Liver (tissue), 9 donors: ENCODE measurements around the gene ELMO2. TPM values are rescaled to one million over a fixed set of nuclear protein-coding genes. Genes with fewer than 3 reads are reported as not detected.

Experiments
- DNase-seq: peaks from one replicate; pipeline ENCODE4 v3.0.0-alpha.2; 2017; ENCODE audit warnings: low spot score
- H3K27ac ChIP-seq, 2 donors: one replicate each; pipeline ENCODE4 v1.7.0; 2013; ENCODE audit warnings: inconsistent platforms in 2 of 2, low read length in 2 of 2, control low read depth in 1 of 2, low read depth in 1 of 2, mild to moderate bottlenecking in 1 of 2
- H3K27me3 ChIP-seq, 4 donors: one replicate each; pipeline versions ENCODE4 v1.6.1 to v1.7.0; 2013; ENCODE audit warnings: low read length in 3 of 4, inconsistent platforms in 1 of 4, mild to moderate bottlenecking in 1 of 4, moderate library complexity in 1 of 4; ENCODE audit not compliant: control insufficient read depth in 4 of 4, insufficient read depth in 4 of 4
- H3K36me3 ChIP-seq, 4 donors: one replicate each; pipeline versions ENCODE4 v1.6.1 to v1.7.0; 2013; ENCODE audit warnings: low read length in 3 of 4, mild to moderate bottlenecking in 3 of 4, low read depth in 1 of 4, moderate library complexity in 1 of 4; ENCODE audit not compliant: control insufficient read depth in 4 of 4, insufficient read depth in 3 of 4
- H3K4me1 ChIP-seq, 4 donors: one replicate each; pipeline versions ENCODE4 v1.6.1 to v1.7.0; 2013; ENCODE audit warnings: low read length in 3 of 4, mild to moderate bottlenecking in 3 of 4, moderate library complexity in 1 of 4; ENCODE audit not compliant: control insufficient read depth in 4 of 4, insufficient read depth in 4 of 4
- H3K4me3 ChIP-seq, 3 donors: one replicate each; pipeline versions ENCODE4 v1.6.1 to v1.7.0; 2013; ENCODE audit warnings: low read length in 3 of 3, control low read depth in 1 of 3, low read depth in 1 of 3, mild to moderate bottlenecking in 1 of 3
- H3K9ac ChIP-seq, 2 donors: one replicate each; pipeline ENCODE4 v1.7.0; 2013; ENCODE audit warnings: low read length in 2 of 2, mild to moderate bottlenecking in 2 of 2, moderate library complexity in 2 of 2, control low read depth in 1 of 2, low read depth in 1 of 2
- H3K9me3 ChIP-seq, 4 donors: one replicate each; pipeline versions ENCODE4 v1.6.1 to v1.7.0; 2013; ENCODE audit warnings: low read length in 3 of 4; ENCODE audit not compliant: control insufficient read depth in 4 of 4
- ATF3 ChIP-seq: IDR thresholded peaks from 2 replicates; pipeline ENCODE4 v1.6.1; 2016; ENCODE audit warnings: antibody characterized with exemption
- CTCF ChIP-seq: fragments of 150-350 bp; IDR thresholded peaks from 2 replicates; pipeline ENCODE4 v1.5.1; 2017; ENCODE audit warnings: improper control_type of control experiment, low read depth, low read length; ENCODE audit not compliant: missing input control
- EGR1 ChIP-seq, 2 donors: IDR thresholded peaks; 2 replicates each; pipeline ENCODE4 v1.6.1; 2016 to 2018; ENCODE audit warnings: antibody characterized with exemption in 2 of 2, low read depth in 2 of 2
- FOXA1 ChIP-seq: IDR thresholded peaks from 2 replicates; pipeline ENCODE4 v1.6.1; 2016; ENCODE audit warnings: antibody characterized with exemption
- FOXA2 ChIP-seq: IDR thresholded peaks from 2 replicates; pipeline ENCODE4 v1.6.1; 2016; ENCODE audit warnings: antibody characterized with exemption
- HNF4A ChIP-seq, 2 donors: conservative IDR thresholded peaks; 2 replicates each; pipeline ENCODE4 v1.6.1; 2016; ENCODE audit warnings: antibody characterized with exemption in 2 of 2, mild to moderate bottlenecking in 2 of 2
- HNF4G ChIP-seq: IDR thresholded peaks from 2 replicates; pipeline ENCODE4 v1.6.1; 2016; ENCODE audit warnings: antibody characterized with exemption
- JUND ChIP-seq, 2 donors: IDR thresholded peaks; 2 replicates each; pipeline ENCODE4 v1.6.1; 2016; ENCODE audit warnings: antibody characterized with exemption in 2 of 2
- MAX ChIP-seq: IDR thresholded peaks from 2 replicates; pipeline ENCODE4 v1.6.1; 2016; ENCODE audit warnings: antibody characterized with exemption
- NR2F2 ChIP-seq: IDR thresholded peaks from 2 replicates; pipeline ENCODE4 v1.6.1; 2016; ENCODE audit warnings: antibody characterized with exemption
- RAD21 ChIP-seq, 2 donors: IDR thresholded peaks; 2 replicates each; pipeline ENCODE4 v1.6.1; 2016; ENCODE audit warnings: antibody characterized with exemption in 2 of 2, mild to moderate bottlenecking in 2 of 2
- REST ChIP-seq: IDR thresholded peaks from 2 replicates; pipeline ENCODE4 v1.6.1; 2016; ENCODE audit warnings: antibody characterized with exemption, mild to moderate bottlenecking
- RXRA ChIP-seq, 2 donors: IDR thresholded peaks; 2 replicates each; pipeline ENCODE4 v1.6.1; 2017 to 2018; ENCODE audit warnings: antibody characterized with exemption in 2 of 2, mild to moderate bottlenecking in 1 of 2
- SP1 ChIP-seq: IDR thresholded peaks from 2 replicates; pipeline ENCODE4 v1.6.1; 2018; ENCODE audit warnings: antibody characterized with exemption, mild to moderate bottlenecking
- TAF1 ChIP-seq: conservative IDR thresholded peaks from 2 replicates; pipeline ENCODE4 v1.6.1; 2016; ENCODE audit warnings: antibody characterized with exemption, mild to moderate bottlenecking
- YY1 ChIP-seq: IDR thresholded peaks from 2 replicates; pipeline ENCODE4 v1.6.1; 2016; ENCODE audit warnings: antibody characterized with exemption, mild to moderate bottlenecking
- ZBTB33 ChIP-seq: IDR thresholded peaks from 2 replicates; pipeline ENCODE4 v1.6.1; 2016; ENCODE audit warnings: antibody characterized with exemption
- WGBS: extraction: QIAGEN DNeasy Blood & Tissue Kit; methylation state at CpG from one replicate; pipeline ENCODE4 v1.1.7; 2013; 5-methylcytosine and 5-hydroxymethylcytosine counted together
- polyA plus RNA-seq, 2 donors: library from polyadenylated mRNA; stranded (reverse) in 1 of 2; unstranded in 1 of 2; fragments of 200-250 nt in 1 of 2; fragments of >200 nt in 1 of 2; fragmentation: Nextera tagmentation in 1 of 2; extraction: Ambion mirVana in 1 of 2; gene quantifications; one replicate each; pipeline versions ENCODE4 v1.2.1 to v1.2.3, GENCODE V29; 2013 to 2015
- total RNA-seq, 2 donors: library from RNA; depleted of rRNA; stranded (reverse); fragments of >200 nt; gene quantifications; one replicate each; pipeline ENCODE4 v1.2.3, GENCODE V29; 2014
- donor health status: healthy.
- donor health status: healthy.
- donor health status: healthy.
- donor health status: healthy.
- donor health status: healthy.

The ELMO2 gene
- total and polyA plus RNA-seq, 4 donors: 7.9 to 16.0 (median 13.9) TPM

- H3K9ac ChIP-seq: no peak overlapping the region
- H3K9me3 ChIP-seq: no peaks in the 10 kb centered on the region
- TF ChIP-seq RXRA (IDR thresholded peaks at IDR 0.05) (no peak), ATF3 (no peak), JUND (IDR thresholded peaks at IDR 0.05) (no peak), HNF4A (conservative IDR thresholded peaks at IDR 0.05) (no peak), CTCF (no peak), FOXA1 (no peak), YY1 (no peak), REST (no peak), EGR1 (IDR thresholded peaks at IDR 0.05; ENCODE audit: low read depth in 2 of 2) (no peak), MAX (no peak), SP1 (no peak), ZBTB33 (no peak)
- no peak overlapping the region for H3K27ac ChIP-seq
- WGBS: 86% methylated on average over 25 of the region's 25 CpGs
- H3K27me3 ChIP-seq: no peaks in the 10 kb centered on the region
- peaks cover 0 to 22% (median 9%) of the 10 kb centered on the region in 4 donors for H3K36me3 ChIP-seq
- peaks cover 0 to 4% (median under 1%) of the 10 kb centered on the region in 4 donors for H3K4me1 ChIP-seq
- no peak overlapping the region for H3K4me3 ChIP-seq
- DNase-seq: no peak
Measured at GRCh38 chr20:46347841-46348803, 58.3 kb downstream of the ELMO2 start.

- DNase-seq: no peak
- H3K9me3 ChIP-seq: no peaks in the 10 kb centered on the region
- H3K36me3 ChIP-seq: peaks cover 0 to 21% (median 6%) of the 10 kb centered on the region in 4 donors
- 86% methylated on average over 8 of the region's 8 CpGs for whole genome bisulfite sequencing
- TF ChIP-seq MAX (no peak), REST (no peak), FOXA2 (no peak), HNF4G (no peak), TAF1 (no peak), RAD21 (IDR thresholded peaks at IDR 0.05) (no peak), NR2F2 (no peak), SP1 (no peak)
- no peak overlapping the region for H3K27ac ChIP-seq
- H3K9ac ChIP-seq: no peak overlapping the region
- H3K27me3 ChIP-seq: peaks cover 0 to 4% (median 1%) of the 10 kb centered on the region in 4 donors
- H3K4me3 ChIP-seq: no peak overlapping the region
- H3K4me1 ChIP-seq: peaks cover 0 to 6% (median 2%) of the 10 kb centered on the region in 4 donors
Measured at GRCh38 chr20:46346770-46347169, 59.6 kb downstream of the ELMO2 start.
